ENCODE measurements around the gene DNMT3A.
"Not testable (repeated sequence)": the region's sequence is repeated elsewhere in the genome, so short reads cannot be mapped to it uniquely, and the experiment has no call there.

GRCh38 chr2:25210923-25211322 lies 130.8 kb downstream of the DNMT3A start:
- not testable (repeated sequence) for TF ChIP-seq EZH2 (IDR thresholded peaks at IDR 0.05); POLR2AphosphoS5 (IDR thresholded peaks at IDR 0.05; ENCODE audit: borderline replicate concordance, low read depth, low read length); FOXP2 (optimal IDR thresholded peaks at IDR 0.05; ENCODE audit: control extremely low read depth, extremely low read length, insufficient read depth)
